ENCODE data around the gene COMMD7.
"Not testable (repeated sequence)": the region's sequence is repeated elsewhere in the genome, so short reads cannot be mapped to it uniquely, and the experiment has no call there.

Gene COMMD7

DNA sequence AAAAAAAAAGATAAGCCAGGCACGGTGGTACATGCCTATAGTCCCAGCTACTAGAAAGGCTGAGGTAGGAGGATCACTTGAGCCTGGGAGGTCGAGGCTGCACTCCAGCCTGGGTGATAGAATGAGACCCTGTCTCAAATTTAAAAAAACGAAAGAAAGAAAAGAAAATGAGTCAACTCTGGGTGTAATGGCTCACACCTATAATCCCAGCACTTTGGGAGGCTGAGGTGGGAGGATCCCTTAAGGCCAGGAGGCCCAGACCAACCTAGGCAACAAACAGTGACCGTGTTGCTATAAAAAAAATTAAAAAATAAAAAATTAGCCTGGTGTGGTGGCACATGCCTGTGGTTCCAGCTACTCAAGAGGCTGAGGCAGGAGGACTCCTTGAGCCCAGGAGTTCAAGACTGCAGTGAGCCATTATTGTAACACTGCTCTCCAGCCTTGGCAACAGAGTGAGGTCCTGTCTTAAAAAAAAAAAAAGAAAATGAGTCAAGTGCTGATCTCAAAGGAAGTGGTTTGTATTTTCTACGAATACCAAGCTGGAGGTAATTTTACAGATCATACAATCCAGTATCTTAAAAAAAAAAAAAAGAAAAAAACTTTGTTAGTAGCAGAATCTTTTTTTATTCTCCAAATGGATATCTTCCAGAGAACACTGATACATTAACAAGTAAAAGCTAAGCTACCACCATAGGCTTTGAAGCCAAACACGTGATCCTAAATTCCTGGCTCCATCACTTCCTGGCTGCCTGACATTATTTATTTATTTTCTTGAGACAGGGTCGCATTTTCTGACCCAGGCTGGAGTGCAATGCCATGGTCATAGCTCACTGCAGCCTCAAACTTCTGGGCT is 5.7 kb downstream of the COMMD7 start:
- in situ Hi-C loops (cut with HindIII; ENCODE audit: low sequenced_read_pairs) = no loop called here

DNA sequence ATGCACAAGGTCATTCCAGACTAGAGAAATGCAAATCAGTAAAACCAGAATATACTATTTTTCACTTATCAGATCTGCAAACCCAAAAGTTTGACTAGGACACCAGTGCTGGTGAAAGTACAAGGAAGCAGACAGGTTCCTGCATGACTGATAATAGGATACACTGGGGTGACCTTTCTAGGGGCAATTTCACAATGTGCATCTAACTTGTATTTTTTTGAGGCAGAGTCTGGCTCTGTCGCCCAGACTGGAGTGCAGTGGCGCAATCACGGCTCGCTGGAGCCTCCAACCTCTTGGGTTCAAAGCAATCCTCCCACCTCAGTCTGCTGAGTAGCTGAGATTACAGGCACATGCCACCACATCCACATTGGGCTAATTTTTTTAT is 11.4 kb downstream of the COMMD7 start:
- in situ Hi-C loops (cut with HindIII; ENCODE audit: low sequenced_read_pairs) = no loop called here

DNA sequence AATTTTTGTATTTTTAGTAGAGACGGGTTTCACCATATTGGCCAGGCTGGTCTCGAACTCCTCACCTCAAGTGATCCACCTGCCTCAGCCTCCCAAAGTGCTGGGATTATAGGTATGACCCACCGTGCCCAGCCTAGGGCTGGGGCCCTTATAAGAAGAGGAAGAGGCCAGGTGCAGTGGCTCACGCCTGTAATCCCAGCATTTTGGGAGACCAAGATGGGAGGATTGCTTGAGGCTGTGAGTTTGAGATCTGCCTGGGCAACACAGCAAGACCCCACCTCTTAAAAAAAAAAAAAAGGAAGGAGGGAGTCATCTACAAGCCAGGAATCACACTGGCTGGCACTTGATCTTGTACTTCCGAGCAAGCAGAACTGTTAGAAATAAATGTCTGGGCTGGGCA is 13.9 kb downstream of the COMMD7 start:
- in situ Hi-C loops (cut with HindIII; ENCODE audit: low sequenced_read_pairs) = not testable (repeated sequence)

DNA sequence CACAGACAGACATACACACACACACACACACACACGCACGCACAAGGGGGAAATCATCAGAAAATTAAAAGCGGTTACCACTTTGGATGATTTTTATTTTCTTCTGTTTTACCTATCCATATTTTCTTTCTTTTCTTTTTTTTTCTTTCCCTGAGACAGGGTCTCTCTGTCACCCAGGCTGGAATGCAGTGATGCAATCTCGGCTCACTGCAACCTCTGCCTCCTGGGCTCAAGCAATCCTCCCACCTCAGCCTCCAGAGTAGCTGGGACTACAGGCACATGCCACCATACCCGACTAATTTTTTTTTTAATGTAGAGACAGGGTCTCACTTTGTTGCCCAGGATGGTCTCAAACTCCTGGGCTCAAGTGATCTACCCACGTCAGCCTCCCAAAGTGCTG is 14.8 kb downstream of the COMMD7 start:
- in situ Hi-C loops (cut with HindIII; ENCODE audit: low sequenced_read_pairs) = not testable (repeated sequence)

DNA sequence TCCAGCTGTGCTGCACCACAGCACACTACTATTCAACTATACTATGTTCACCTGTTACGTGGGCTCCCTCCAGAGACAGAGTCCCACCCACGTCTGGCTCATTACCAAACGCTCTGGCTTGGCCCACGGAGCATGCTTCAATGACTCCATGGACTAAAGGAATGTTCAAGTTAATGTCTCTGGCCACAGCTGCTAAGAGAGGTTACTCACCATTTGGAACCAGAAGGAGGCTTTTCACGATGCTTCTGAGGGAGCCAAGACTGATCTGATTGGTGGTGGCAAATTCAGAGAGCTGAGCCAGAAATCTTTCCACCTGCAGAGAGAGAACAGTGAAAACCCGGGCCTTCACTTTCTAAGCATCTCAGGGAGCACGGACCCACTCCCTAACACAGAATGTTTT is 15.6 kb downstream of the COMMD7 start:
- in situ Hi-C loops (cut with HindIII; ENCODE audit: low sequenced_read_pairs) = no loop called here

DNA sequence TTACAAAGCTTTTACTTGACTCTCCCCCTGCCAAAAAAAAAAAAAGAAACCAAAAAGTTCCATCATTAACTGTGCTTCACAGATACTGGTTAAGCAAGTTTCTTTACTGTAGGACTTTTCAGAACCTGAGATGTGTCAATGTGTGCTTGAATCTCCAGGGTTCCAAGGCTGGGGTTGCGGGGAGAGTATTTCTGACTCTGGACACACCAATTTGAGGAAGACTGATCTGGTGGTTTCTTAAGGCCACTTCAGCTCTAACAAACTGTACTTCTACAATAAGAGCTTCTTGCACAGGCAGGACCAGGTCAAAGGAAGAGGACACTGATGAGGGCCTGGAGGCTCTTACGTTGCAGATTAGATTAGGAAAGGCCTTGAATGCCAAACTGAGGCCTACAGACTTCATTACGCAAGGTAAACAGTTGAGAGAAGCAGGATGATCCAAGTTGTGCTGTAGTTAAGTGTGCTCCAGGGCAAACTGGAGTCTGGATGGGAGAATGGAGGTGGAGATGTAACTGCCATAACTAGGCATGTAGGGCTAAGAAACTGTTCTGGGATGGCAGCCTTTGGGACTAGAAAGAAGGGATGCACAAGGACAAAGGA is 24.4 kb downstream of the COMMD7 start:
- in situ Hi-C loops (cut with HindIII; ENCODE audit: low sequenced_read_pairs) = no loop called here

DNA sequence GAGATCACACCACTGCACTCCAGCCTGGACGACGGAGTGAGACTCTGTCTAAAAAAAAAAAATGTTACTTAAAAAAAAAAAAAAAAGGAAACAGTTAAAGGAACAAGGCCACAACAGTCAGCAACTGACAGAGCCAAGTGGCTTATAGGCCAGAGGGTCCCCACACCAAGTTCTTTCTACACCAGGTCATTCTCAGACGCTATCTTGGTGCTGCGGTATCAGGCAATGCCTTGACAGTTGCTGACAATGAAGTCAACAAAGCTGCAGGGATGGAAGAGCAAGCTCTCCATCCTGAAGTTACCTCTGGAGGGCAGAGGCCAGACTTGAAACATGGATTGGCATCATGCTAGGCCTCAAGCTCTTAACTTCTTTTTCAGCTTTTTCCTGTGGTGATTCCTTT is 31.9 kb downstream of the COMMD7 start:
- in situ Hi-C loops (cut with HindIII; ENCODE audit: low sequenced_read_pairs) = no loop called here

DNA sequence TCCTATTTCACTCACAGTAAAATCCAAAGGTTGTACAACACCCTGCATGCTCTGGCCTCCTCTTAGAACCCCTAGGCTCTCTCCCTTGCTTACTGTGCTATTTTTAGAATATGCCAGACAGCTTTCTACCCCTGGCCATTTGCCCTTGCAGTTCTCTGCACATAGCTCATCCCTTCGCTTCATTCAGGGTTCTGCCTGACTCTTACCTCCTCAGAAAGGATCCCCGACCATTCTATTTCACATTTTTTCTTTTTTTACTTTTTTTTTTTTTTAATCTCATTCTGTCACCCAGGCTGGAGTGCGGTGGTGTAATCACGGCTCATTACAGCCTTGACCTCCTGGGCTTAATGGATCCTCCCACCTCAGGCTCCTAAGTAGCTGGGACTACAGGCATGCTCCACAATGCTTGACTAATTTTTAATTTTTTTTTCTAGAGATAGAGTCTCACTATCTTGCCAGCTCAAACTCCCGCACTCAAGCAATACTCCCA is 33.6 kb downstream of the COMMD7 start:
- in situ Hi-C loops (cut with HindIII; ENCODE audit: low sequenced_read_pairs) = no loop called here

DNA sequence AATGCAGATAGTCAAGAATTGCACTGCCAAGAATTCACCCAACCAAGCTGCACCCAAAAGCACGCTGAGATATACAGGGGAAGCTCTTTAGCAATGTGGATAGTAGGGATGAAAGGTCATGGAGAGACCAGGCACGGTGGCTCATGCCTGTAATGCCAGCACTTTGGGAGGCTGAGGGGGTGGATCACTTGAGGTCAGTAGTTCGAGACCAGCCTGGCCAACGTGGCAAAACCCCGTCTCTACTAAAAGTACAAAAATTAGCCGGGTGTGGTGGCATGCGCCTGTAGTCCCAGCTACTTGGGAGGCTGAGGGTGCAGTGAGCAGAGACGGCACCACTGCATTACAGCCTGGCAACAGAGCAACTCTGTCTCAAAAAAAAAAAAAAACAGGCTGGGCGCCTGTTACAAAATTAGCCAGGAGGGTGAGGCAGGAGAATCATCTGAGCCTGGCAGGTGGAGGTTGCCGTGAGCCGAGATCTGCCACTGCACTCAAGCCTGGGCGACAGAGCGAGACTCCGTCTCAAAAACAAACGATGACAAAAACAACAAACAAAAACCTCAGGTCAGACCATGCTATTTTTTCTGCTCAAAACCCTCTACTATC is 34.1 kb downstream of the COMMD7 start:
- in situ Hi-C loops (cut with HindIII; ENCODE audit: low sequenced_read_pairs) = not testable (repeated sequence)

DNA sequence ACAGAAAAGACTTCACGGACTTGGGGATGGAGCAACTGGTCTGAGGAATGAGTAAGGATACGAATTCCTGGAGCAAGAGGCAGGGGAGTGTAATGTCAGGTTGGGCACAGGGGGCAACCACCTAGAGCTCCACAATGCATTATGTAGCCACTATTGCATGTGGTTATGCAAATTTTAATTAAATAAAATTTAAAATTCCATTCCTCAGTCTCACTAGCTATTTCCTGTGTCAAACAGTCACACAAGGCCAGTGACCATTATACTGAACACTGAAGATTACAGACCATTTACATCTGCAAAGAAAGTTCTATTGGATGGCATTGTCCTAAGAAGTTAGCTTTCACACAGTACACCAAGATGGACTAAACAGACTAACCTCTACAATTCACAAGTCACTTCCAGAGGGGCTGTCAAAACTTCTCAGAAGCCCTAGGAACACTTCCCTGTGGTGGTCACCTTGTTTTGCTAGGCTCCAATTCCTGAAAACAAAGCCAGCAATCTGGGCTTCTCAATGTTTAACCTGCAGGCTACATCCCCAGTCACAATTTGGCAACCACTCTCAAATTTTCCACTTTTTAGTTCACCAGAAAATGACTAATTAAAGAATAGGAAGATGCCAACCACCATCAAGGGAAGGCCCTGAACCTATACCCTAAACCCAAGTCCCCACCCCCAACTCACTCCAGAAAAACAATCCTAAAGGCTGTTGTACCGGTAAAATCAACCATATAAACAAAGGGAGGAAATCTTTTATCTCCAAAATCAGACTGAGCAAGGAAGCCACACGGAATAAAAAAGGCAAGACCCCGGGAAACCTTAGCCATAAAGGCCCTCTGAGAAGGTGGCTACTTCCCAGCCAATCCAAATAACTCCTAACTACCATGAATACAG is 35.3 kb downstream of the COMMD7 start:
- in situ Hi-C loops (cut with HindIII; ENCODE audit: low sequenced_read_pairs) = no loop called here

DNA sequence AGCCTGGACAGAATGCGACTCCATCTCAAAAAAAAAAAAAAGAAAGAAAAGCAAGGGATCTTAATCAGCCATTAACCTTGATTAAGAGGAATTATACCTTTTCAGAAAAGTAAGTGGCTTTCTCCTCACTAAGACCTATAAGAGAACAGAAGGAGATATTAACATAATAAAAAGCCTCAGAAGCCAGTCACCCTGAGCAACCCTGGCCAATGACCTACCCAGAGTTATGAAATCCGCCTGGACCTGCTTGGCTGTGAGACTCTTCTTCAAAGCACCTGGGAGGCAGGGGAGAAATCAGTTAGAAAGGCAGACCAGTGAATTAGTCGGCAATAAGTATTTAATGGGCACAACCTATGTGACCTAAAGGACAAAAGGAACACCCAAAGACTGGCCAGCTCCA is 36.8 kb downstream of the COMMD7 start:
- in situ Hi-C loops (cut with HindIII; ENCODE audit: low sequenced_read_pairs) = no loop called here

DNA sequence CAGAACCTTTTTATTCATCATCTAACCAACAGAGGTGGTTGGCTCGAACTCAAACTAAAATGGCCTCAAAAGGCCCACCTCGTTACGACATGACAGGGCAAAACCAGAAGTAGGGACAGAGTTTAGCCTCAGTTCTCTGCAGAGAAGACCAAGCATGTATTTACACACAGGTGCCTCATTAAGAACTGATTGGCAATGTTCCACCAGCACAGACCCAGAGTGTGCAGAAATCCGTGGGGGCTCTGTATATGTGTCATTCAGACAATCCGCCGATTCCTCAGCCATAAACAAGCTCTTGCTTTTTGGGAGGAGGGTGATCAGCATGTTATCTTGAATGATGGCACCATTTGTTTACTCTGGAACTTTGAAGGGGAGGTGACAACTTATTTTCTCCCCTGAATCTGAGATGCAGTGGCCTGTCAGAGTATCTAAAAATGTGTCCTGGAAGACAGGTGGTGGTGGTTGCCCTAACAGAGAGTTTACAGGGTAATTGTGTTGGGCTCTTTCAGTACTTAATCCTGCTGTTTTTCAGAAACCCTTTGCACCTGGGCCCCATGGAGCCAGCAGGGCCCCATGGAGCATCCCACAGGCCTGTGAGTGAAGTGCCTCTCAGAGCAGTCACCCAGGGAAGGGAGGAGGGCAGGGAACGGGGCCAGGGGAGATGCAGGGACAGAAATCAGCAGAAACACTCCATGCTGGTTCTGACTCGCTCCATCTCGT is 40.4 kb downstream of the COMMD7 start:
- in situ Hi-C loops (cut with HindIII; ENCODE audit: low sequenced_read_pairs) = no loop called here

DNA sequence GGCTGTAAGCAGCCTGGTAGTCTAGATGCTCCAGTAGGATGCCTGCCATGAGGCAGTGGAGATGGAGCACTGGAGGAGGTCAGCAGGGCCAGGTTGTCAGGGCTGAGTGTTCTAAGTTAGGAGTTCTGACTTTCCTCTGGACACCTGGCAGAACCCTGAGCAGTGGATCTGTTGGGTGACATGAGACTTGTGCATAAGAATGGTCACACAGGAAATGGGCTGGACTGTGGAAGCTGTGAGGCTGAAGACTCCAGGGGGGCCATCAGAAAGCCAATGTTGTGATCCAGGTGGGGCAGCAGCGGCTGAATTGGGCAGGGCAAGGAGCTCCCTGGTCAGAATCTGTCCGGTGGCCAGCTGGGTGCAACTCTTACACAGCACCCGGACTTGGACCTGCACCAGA is 45.7 kb downstream of the COMMD7 start:
- in situ Hi-C loops (cut with HindIII; ENCODE audit: low sequenced_read_pairs) = no loop called here

DNA sequence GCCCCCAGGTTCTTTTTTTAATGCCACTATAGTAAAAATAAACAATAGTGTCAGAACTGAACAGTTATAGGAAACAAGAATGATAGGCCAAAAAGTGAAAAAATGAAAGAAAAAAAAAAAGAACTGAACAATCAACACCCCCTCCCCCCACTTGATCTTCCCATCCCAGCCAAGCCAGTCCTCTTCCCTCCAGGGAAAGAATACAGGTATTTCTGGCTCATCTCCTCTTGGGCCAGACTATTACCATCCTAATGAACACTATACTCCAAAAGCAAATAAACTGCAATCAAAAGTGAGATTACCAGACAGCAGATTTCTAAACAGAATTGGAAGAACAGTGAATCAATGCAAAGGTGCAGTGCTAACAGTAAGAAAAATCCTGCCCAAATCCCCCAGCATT is 48.2 kb downstream of the COMMD7 start:
- in situ Hi-C loops (cut with HindIII; ENCODE audit: low sequenced_read_pairs) = no loop called here

DNA sequence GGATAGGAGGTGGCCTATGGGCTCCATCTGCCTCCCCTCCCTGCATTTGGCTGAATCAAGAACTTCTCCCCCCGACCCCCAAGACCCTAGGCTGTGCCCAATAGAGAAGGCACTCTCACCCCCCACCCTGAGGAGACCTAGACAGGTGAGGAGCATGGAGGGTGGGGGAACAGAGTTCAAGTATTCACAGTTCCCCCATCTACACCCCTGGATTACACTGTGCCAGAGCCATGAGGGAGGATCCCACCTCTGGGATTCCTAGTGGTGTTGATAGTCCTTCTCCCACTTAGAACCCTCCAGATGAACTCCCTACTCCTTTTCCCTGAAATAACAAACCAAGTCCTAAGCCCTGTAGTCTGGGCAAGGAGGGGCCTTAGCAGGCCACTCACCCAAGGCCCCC is 54.3 kb downstream of the COMMD7 start:
- in situ Hi-C loops (cut with HindIII; ENCODE audit: low sequenced_read_pairs) = not testable (repeated sequence)

DNA sequence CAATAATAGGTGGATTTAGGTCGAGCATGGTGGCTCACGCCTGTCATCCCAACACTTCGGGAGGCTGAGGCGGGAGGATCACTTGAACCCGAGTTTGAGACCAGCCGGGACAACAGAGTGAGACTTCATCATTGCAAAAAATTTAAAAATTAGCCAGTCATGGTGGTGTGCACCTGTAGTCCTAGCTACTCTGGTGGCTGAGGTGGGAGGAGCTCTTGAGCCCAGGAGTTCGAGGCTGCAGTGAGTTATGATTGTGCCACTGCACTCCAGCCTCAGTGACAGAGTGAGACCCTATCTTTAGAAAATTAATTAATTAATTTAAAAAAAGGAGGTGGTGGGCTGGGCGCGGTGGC is 56.1 kb downstream of the COMMD7 start:
- in situ Hi-C loops (cut with HindIII; ENCODE audit: low sequenced_read_pairs) = no loop called here

DNA sequence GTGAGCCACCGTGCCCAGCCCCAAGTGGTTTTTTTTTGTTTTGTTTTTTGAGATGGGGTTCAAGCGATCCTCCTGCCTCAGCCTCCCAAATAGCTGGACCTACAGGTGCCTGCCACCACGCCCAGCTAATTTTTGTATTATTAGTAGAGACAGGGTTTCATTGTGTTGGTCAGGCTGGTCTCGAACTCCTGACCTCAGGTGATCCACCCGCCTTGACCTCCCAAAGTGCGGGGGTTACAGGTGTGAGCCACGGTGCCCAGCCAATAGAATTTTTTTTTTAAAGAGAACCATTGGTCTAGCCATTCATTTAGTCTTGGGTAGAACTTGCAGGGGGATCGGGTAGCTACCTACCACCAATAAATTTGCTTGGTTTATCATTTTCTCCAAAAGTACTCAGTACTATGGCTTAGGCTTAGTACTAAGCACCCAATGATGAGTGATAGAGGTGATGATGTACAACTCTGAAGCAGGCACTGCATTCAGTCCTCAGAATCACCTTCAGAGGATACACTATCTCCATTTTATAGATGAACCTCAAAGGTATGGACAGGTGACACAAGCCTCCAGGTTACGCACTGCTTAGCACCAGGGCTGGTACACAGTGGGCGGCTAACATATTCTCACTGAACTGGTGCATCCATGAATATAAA is 56.6 kb downstream of the COMMD7 start:
- in situ Hi-C loops (cut with HindIII; ENCODE audit: low sequenced_read_pairs) = no loop called here

DNA sequence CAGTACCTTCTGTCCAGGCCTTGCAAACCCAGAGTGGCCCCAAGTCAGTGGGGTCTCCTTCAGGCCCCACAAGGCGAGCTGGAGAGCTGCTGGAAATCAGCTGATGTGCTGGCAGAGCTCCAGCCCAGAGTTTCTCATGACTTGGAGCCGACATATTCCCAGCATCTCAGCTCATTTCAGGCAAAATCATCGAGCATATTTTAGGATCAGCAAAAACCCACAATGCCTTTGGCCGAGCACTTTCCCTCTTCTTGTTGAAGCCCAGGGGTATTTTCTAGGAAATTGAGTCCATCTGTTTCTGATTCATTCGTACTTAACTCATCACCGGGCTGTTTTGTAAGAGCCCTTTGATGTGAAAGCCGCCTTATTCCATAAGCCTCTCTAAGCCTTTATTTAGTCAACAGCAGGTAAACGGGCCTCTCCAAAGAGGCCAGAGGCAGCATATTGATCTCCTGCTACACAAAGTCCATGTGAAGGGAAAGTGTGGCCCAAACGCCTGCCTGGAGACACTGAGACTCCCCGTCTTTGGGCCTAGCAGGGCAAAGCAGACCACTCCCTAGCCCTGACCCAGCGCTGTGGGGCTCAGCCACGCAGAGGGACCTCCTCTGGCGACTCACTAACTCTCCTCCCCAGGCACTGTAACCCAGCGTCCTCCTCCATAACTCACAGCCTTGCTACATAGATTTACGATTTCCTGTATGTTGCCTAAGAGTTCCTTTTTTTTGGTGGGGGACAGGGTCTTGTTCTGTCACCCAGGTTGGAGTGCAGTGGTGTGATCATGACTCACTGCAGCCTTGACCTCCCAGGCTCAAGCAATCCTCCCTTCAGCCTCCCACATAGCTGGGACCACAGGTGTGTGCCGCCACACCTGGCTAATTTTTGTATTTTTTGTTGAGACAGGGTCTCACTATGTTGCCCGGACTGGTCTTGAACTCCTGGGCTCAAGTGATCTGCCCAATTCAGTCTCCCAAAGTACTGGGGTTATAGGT is 57.4 kb downstream of the COMMD7 start:
- in situ Hi-C loops (cut with HindIII; ENCODE audit: low sequenced_read_pairs) = no loop called here

DNA sequence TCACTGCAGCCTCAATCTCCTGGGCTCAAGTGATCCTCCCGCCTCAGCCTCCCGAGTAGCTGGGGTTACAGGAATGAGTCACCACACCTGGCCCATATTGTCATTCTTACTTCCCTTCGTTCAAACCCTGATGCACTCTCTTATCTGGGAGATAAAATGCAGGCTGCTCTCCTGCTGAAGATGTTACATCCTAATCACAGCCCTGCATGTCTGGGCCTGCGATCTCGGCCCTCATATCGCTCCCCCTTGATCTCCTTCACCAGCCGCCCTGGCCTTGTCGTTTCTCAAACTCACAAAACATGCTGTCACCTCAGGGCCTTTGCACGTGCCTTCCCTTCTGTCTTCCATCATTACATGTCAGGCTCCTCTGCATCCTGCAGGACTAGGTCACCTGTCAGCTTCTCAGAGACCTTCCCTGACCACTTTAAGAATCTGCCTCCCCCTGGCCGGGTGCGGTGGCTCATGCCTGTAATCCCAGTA is 60.7 kb downstream of the COMMD7 start:
- in situ Hi-C loops (cut with HindIII; ENCODE audit: low sequenced_read_pairs) = no loop called here

All from DLD1 (cell line).